Hematopoietic multipotent progenitor cell (in vitro differentiated cells): ENCODE results near the gene TNFRSF25. TPM values are rescaled to one million over a fixed set of nuclear protein-coding genes. Genes with fewer than 3 reads are reported as not detected.
"Not testable (repeated sequence)": the region's sequence is repeated elsewhere in the genome, so short reads cannot be mapped to it uniquely, and the experiment has no call there.

Experiments used
- DNase-seq, 3 donors: peaks; one replicate each; pipeline ENCODE4 v3.0.0-alpha.2; 2011 to 2015; ENCODE audit warnings: low read depth in 2 of 3, low spot score in 2 of 3
- total RNA-seq: library from RNA; depleted of rRNA; stranded (reverse); fragments of >200 nt; gene quantifications from one replicate; pipeline ENCODE4 v1.2.3, GENCODE V29; 2012

The TNFRSF25 gene
- total RNA-seq, 1 donor, result 7.3 TPM

GRCh38 chr1:6455752-6456520, 10.0 kb downstream of the TNFRSF25 start:
- not testable (repeated sequence) for DNase-seq

DNA sequence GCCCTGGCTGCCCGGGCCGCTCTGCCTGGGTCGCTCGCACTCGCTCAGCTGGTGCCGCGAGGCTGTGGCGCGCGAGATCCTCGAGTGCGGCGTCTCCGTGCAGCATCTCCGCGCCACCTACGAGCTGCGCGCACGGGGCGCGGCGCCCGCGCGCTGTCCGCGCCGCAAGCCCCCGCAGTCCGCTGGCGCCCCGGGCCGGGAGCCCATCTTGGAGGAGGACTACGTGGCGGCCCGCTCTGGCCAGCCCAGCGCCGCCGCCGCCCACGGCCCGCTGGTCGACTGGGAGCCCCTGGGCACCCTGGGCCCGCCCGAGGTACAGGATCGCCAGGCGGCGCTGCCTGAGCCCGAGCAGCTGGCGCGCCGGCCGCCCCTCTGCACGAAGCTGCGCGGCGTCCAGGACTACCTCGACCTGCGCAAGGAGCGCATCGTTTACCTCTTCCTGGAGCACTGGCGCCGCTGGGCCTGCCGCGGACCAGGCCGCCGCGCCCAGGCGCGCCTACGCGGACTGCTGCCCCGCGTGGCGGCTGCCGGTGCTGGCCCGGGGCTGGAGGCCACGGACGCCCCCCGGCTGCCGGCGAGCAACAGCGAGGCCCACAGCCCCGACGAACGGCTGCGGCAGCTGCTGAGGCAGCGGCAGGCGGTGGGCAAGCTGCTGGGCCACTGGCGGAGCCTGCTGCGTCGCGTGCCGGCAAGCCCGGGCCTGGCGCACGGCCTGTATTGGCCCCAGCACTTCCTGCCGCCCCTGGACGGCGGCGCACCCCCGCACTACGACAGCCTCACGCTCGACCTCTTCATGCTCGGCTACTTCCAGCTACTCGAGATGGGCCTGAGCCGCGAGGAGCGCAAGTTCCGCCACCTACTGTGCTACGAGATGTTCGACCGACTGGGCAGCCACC, 10.9 kb downstream of the TNFRSF25 start:
- peak in 2 of 3 donors; percentile 46 to 55 for DNase-seq

- DNase-seq, result not testable (repeated sequence)
Observed at GRCh38 chr1:6453895-6454855, 11.8 kb downstream of the TNFRSF25 start.

- no peak for DNase-seq
Observed at GRCh38 chr1:6450943-6451373, 15.0 kb downstream of the TNFRSF25 start.

GRCh38 chr1:6450486-6450885, 15.5 kb downstream of the TNFRSF25 start:
- not testable (repeated sequence) for DNase-seq

- no peak for DNase-seq
Observed at GRCh38 chr1:6450005-6450450, 15.9 kb downstream of the TNFRSF25 start.

DNA sequence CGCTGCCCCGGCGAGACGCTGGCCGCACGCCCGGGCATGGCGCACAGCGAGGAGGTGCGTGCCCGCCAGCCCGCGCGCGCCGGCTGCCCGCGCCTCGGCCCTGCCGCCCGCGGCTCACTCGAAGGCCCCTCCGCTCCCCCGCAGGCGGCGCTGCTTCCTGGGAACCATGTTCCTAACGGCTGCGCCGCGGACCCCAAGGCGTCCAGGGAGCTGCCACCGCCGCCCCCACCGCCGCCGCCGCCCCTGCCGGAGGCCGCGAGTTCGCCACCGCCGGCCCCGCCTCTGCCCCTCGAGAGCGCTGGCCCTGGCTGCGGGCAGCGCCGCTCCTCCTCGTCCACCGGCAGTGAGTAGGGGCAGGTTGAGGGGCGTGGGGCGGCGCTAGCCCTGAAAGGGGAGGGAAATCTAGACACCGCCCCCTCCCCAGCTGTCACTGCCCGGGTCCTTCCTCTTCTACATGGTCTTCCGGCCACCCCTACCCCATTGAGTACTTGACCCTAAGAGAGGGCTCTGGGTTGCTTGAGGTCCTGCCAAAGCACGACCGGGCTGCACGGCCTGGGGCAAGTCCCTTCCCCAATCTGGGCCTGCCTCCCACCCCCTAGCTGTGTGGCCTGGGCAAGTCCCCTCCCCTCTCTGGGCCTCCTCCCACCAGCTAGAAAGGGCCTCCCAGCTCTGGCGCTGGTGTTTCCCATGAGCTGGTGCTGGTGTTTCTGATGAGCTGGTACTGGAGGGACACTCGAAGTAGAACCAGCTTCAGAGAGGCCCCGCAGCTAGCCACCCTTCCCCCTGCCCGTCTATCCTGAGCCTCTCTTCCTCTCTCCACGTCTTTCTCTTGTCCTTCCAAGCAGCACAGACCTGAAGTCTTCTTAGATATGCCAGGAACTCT, 17.0 kb downstream of the TNFRSF25 start:
- no peak for DNase-seq

- DNase-seq, result no peak
Observed at GRCh38 chr1:6447818-6448748, 17.9 kb downstream of the TNFRSF25 start.

DNA sequence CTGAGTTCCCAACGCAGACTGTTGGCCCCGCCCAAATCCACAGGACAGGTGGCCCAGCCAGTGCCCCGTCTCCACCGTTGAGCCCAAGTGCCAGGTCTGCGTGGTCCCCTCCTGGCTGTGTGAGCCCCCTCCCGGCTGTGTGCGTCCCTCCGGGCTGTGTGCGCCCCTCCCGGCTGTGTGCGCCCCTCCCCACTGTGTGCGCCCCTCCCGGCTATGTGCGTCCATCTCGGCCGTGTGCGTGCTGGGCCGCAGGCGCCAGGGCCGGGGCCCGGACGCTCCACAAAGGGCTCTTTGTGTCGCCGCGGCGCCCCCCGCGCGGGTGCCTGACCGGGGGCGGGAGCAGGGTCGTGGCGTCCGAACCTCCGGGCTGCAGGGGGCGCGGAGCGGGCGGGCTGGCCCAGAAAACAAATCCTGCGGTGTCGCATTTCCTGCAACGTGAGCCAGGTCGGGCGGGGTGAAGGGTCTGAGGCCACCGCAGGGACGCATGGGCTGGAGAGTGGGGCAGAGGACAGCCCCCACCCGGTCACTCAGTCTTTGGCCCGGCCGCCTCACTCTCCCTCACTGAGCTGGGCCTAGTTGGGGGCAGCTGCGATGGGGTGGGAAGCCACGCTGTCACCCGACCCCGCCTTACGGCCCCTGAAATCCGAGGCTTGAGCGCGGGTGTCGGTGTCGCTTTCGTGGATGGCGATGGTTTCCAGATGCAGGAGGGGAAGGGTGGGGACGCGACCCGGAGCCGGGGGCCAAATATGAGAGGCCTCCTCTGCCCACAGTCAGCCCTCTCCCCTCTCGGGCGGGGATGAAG, 18.8 kb downstream of the TNFRSF25 start:
- no peak for DNase-seq

GRCh38 chr1:6446665-6447015, 19.3 kb downstream of the TNFRSF25 start:
- DNase-seq, result no peak

DNA sequence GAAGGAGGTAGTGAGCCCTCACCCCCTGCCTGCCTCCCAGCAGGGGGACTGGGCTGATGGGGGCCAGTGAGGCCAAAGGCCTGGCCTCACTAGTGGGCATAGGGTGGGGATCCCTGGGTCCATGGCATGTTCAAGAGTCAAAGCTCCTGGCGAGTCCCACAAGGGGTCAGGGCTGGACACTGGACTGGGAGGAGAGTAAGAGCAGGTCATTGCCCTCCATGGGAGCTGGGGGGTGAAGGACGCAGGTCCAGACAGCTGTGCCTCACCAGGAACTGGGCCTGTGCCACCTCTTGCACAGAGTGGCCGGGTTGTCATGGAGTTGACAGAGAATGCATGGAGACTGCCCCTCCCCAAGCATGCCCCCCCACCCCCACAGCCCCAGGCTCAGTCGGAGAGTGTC, 20.0 kb downstream of the TNFRSF25 start:
- not testable (repeated sequence) for DNase-seq

DNA sequence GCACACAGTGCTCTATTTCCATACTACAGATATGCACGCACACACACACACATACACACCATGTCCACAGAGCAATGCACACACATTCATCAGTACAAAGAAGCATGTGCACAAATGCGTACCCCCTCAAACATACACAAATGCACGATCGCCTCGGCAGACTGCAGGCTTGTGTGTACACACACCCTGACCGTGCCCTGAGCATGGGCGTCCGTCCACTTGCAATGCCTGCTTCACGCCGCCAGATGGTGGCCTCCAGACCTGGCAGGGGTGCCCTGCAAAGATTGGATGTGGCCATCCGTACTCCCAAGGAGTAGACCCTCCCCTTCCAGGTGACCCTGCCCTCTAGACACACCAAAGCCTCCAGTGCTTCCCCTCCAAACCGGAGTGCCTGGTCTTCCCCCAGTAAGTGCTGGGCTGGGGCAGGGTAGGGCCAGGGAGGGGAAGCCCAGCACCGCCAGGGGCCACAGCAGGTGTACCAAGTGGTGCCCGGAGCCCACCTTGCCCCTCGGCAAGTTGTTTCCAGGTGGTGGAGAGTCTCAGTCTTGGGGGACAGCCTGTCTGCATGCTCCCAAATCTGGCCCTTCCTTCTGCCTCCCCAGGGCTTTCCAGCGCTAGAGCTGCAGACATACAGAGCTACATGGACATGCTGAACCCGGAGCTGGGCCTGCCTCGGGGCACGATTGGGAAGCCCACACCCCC, 20.8 kb downstream of the TNFRSF25 start:
- DNase-seq, result peak in 1 of 3 donors; percentile 51

DNA sequence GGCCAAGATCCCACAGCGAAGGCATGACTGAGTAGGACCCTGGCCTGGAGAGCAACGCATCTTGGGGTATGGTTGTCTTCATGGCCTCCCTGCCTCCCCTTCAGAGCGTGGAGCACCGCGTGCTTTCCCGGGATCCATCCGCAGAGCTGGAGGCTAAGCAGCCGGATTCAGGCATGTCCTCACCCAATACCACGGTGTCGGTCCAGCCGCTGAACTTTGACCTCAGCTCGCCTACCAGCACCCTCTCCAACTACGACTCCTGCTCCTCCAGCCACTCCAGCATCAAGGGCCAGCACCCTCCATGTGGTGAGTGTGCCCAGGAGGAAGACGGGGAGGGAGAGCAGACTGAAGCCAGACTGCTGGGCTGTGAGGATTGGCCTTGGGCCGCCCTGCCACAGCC, 21.6 kb downstream of the TNFRSF25 start:
- no peak for DNase-seq

- DNase-seq, result no peak
Observed at GRCh38 chr1:6443339-6444115, 22.4 kb downstream of the TNFRSF25 start.

DNA sequence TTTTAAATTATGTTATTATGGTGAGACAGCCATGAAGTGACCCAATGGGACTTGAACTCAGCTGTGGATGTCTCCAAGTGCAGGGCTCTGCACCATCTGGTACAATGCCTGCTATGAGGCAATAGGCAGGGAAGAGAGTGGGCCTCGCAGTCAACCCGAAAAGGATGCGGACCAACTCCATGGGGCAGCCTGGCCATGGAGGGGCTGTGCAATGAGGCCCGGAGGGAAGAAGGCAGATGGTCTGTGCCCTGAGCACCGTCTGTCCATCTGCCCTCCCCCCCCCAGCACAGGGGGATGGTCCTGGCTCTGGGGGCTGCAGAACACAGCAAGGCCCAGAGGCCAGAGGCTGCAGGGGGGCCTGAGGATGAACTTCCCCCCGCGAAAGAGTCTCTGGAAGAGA, 24.4 kb downstream of the TNFRSF25 start:
- DNase-seq, result no peak
